NB4 (cell line): ENCODE measurements around the gene RNF220.

Experiments
- POLR2A ChIP-seq: IDR thresholded peaks from 2 replicates; pipeline ENCODE4 v1.6.1; 2011; ENCODE audit warnings: mild to moderate bottlenecking; ENCODE audit not compliant: insufficient read length; ENCODE audit errors: extremely low read depth
- TF ChIP-seq, protein P1 (sequence below): IDR thresholded peaks from one replicate; pipeline ENCODE4 v1.5.1; 2012; ENCODE audit warnings: low read depth, low read length

DNA sequence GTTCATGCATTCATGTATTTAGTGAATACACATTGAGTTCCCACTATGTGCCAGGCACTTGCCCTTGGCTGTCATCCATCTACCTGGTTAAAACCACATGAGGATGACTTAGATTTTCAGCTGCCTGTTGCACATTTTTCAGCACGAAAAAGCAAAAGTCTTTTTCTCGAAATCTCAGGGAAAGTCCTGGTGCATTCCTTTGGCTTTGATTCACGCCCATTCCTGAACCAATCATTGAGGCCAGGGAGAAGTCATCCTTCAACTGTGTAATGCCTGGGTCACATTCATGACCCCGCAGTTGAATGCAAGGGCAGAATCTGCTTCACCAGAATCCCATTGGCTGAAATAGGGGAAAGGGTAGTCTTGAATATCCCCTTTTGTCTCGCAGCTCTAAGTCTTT lies 84.4 kb downstream of the RNF220 start:
- TF ChIP-seq, protein P1, sequence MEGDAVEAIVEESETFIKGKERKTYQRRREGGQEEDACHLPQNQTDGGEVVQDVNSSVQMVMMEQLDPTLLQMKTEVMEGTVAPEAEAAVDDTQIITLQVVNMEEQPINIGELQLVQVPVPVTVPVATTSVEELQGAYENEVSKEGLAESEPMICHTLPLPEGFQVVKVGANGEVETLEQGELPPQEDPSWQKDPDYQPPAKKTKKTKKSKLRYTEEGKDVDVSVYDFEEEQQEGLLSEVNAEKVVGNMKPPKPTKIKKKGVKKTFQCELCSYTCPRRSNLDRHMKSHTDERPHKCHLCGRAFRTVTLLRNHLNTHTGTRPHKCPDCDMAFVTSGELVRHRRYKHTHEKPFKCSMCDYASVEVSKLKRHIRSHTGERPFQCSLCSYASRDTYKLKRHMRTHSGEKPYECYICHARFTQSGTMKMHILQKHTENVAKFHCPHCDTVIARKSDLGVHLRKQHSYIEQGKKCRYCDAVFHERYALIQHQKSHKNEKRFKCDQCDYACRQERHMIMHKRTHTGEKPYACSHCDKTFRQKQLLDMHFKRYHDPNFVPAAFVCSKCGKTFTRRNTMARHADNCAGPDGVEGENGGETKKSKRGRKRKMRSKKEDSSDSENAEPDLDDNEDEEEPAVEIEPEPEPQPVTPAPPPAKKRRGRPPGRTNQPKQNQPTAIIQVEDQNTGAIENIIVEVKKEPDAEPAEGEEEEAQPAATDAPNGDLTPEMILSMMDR = no peak
- TF ChIP-seq POLR2A = no peak
